ENCODE results near the gene HPCAL4. TPM values are rescaled to one million over a fixed set of nuclear protein-coding genes. Genes with fewer than 3 reads are reported as not detected.
A peak's percentile ranks its signal among the peaks of the same experiment; 100 is the strongest.

Gene HPCAL4
- total RNA-seq = not detected

DNA sequence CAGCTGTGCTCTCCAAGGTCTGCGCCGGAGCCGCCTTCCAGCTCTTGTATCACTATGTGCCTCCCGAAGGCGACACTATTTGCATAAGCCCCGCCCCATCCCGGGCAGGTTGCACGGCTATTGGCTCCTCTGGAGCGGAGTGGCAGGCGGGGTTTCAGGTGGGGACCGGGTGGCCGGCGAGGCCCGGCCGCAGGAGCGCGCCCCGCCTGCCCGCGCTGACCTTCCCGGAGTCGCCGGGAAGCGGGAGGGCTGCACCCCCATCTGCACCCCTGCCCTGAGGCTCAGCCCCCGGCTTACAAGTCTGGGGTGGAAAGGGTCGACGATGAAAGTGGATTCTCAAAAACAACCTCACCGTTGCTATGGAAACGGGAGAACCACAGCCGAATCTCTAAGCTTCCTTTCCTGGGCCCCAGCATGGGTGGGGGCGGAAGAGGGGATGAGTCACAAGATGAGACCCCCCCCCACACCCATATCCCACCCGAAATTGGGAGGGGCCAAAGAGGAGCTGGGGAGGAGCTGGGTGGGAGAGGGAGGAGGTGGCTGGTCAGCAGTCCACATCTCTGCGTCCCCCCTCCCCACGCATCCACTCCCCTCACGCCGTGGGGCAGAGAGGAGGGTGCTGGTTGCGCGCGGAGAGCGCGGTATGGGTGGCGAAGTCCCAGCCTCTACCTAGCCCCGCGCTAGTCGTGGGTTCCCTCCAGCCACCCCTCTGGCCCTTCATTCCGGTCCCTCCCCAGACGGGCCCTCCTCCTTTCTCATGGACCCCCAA is at the start of gene HPCAL4:
Gene HPCAL4, minus strand, starts transcription at position 51 of the 769 bp plus-strand sequence. CDS start 6,830 bp downstream, outside the sequence.
- Histone ChIP-seq H3K4me3 (peak within 1 kb of the TSS; percentile 4 to 49 (median 30)), H3K4me1 (peaks cover 0 to 22% (median 17%) of the 10 kb centered on the region in 4 donors), H3K36me3 (no peaks in the 10 kb centered on the region), H3K9me3 (no peaks in the 10 kb centered on the region), H3K27ac (no peak within 1 kb of the TSS), H3K27me3 (peaks cover 5 to 76% of the 10 kb centered on the region in 2 donors)
- peak; percentile 59 to 66 for DNase-seq (ENCODE audit: low spot score in 2 of 2)
- TF ChIP-seq POLR2A (IDR thresholded peaks at IDR 0.05) (no peak), EP300 (IDR thresholded peaks at IDR 0.05) (no peak)
- WGBS, 2 donors = 1% methylated on average over 18 to 33 of the region's 47 CpGs

DNA sequence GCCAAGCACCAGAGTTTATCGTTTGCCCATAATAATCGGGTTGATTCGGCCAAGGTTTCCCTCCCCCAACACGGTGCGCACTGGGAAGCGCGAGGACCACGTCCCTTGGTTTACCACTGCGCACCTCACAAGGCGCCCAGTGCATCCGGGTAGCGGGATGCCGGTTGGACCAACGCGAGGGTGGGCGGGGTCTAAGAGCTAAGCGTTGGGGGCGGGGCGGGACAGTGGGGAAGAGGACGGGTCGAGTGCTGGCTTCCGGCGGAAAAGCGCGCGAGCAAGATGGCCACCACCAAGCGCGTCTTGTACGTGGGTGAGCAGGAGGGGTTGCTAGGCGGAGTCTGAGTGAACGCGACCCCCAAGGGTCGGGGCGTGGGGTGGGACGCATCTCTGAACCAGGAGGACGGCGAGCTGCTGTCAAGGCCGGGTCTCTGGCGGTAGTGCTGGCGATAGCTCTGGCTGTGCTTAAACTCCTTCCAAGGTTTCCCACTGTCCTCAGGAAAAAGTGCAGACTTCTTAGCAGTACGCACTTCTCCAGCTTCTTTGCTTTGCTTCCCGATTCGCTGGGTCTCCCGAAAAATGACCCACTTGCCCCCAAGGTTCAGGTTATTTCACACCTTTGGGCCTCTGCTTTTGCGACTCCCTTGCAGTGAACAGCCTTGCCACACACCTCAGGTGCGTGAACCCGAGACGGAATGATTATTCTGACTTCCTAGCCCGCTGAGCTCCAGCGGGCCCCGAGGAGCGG is 47.6 kb upstream of the HPCAL4 start, which contains the start of gene PPIE:
Gene PPIE, plus strand, starts transcription at position 261 of the 745 bp plus-strand sequence. Its CDS starts 19 bp downstream, at position 280.
- peak within 1 kb of the TSS; percentile 76 to 84 (median 80) for H3K4me3 ChIP-seq
- peaks cover 0 to 12% of the 10 kb centered on the region in 2 donors for H3K27me3 ChIP-seq
- peak within 1 kb of the TSS; percentile 64 to 88 (median 86) for H3K27ac ChIP-seq
- H3K36me3 ChIP-seq = peaks cover 0 to 32% (median 3%) of the 10 kb centered on the region in 3 donors
- no peaks in the 10 kb centered on the region for H3K9me3 ChIP-seq
- WGBS, 2 donors = 1 to 2% methylated on average over 40 to 41 of the region's 52 CpGs
- DNase-seq (ENCODE audit: low spot score in 2 of 2) = peak; percentile 92 to 96
- TF ChIP-seq, protein P1, sequence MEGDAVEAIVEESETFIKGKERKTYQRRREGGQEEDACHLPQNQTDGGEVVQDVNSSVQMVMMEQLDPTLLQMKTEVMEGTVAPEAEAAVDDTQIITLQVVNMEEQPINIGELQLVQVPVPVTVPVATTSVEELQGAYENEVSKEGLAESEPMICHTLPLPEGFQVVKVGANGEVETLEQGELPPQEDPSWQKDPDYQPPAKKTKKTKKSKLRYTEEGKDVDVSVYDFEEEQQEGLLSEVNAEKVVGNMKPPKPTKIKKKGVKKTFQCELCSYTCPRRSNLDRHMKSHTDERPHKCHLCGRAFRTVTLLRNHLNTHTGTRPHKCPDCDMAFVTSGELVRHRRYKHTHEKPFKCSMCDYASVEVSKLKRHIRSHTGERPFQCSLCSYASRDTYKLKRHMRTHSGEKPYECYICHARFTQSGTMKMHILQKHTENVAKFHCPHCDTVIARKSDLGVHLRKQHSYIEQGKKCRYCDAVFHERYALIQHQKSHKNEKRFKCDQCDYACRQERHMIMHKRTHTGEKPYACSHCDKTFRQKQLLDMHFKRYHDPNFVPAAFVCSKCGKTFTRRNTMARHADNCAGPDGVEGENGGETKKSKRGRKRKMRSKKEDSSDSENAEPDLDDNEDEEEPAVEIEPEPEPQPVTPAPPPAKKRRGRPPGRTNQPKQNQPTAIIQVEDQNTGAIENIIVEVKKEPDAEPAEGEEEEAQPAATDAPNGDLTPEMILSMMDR (IDR thresholded peaks at IDR 0.05) = no peak
- peak in 1 of 2 donors; percentile 81 for TF ChIP-seq EP300 (IDR thresholded peaks at IDR 0.05)
- peak in 1 of 2 donors; percentile 46 for TF ChIP-seq POLR2A (IDR thresholded peaks at IDR 0.05)
- peaks cover 0 to 24% (median 8%) of the 10 kb centered on the region in 4 donors for H3K4me1 ChIP-seq

DNA sequence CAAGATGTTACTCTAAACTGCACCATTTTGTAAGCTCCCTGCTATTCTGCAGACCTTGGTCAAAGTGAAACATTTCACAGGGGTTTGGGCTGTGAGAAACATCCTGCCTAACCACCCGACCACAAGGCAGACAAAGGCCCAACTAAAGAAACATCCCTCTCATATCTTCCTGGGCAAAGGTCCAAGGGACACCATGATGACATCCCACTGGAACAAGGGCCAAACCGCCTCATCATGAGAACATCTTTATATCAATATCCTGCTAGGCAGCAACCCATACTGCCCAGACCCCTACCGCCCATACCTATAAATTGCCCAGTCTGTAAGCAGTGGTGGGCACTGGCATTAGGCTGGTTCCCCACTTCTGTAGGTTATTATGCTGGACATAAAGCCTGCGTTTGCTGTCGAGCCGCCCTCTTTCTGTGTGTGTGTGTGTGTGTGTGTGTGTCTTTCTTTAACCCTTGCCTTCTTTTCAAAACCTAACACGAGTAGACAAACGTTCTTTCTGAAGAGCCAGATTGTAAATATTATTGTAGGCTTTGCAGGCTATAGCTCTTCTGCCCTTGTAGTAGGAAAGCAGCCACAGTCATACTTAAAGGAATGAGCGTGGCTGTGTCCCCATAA is 46.4 kb upstream of the HPCAL4 start:
- H3K4me1 ChIP-seq = peaks cover 0 to 24% (median 8%) of the 10 kb centered on the region in 4 donors
- WGBS, 2 donors = 64 to 71% methylated on average over 9 of the region's 9 CpGs
- H3K27me3 ChIP-seq = peaks cover 0 to 23% of the 10 kb centered on the region in 2 donors
- H3K9me3 ChIP-seq = no peaks in the 10 kb centered on the region
- H3K36me3 ChIP-seq = peaks cover 0 to 21% (median 3%) of the 10 kb centered on the region in 3 donors
- no peak for TF ChIP-seq EP300 (IDR thresholded peaks at IDR 0.05)
- TF ChIP-seq, protein P1 (IDR thresholded peaks at IDR 0.05) = no peak
- no peak for TF ChIP-seq POLR2A (IDR thresholded peaks at IDR 0.05)
- no peak overlapping the region for H3K27ac ChIP-seq
- no peak for DNase-seq (ENCODE audit: low spot score in 2 of 2)
- H3K4me3 ChIP-seq = no peak overlapping the region

DNA sequence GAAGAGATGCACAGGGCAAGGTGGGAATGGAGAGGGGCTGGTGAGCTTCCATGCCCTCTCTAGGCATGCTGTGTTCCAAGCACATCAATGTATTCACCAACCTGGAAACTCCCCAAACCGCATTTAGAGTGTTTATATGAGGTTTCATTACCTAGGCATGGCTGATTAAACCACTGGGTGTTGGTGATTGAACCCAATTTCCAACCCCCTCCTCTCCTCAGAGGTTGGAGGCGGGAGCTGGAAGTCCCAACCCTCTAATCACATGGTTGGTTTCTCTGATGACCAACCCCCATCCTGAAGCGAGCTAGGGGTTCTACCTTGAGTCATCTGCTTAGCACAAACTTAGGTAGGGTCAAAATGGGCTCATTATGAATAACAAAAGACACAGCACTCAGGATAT is 44.5 kb upstream of the HPCAL4 start:
- peaks cover 0 to 23% (median 8%) of the 10 kb centered on the region in 4 donors for H3K4me1 ChIP-seq
- no peak overlapping the region for H3K4me3 ChIP-seq
- peaks cover 0 to 6% (median 0%) of the 10 kb centered on the region in 3 donors for H3K36me3 ChIP-seq
- WGBS, 2 donors = 65 to 68% methylated on average over 3 of the region's 3 CpGs
- H3K27me3 ChIP-seq = peaks cover 0 to 37% of the 10 kb centered on the region in 2 donors
- no peak overlapping the region for H3K27ac ChIP-seq
- no peaks in the 10 kb centered on the region for H3K9me3 ChIP-seq
- no peak for DNase-seq (ENCODE audit: low spot score in 2 of 2)
- TF ChIP-seq, protein P1 (IDR thresholded peaks at IDR 0.05) = no peak
- TF ChIP-seq EP300 (IDR thresholded peaks at IDR 0.05) (no peak), POLR2A (IDR thresholded peaks at IDR 0.05) (no peak)

DNA sequence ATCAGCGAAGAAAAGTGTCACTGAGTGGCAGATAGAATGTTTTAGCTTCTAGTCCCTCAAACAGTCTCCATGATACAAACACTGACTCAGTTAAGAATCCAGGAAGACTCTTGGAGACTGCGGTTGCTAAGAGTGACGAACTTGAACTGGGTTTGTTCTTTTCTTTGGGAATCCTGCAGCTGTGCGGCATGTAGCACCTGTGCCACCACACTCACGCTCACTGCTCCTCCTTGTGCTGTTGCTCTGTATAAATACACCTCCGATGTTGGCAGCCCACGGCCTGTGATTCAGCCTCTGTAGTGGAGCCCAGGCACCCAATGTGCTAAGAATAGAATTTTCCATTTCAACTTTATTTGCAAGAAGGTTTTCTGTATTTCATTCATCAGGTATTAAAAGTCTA is 41.9 kb upstream of the HPCAL4 start:
- Histone ChIP-seq H3K27me3 (peaks cover 0 to 61% of the 10 kb centered on the region in 2 donors), H3K4me3 (no peak overlapping the region), H3K4me1 (peaks cover 0 to 2% (median 0%) of the 10 kb centered on the region in 4 donors), H3K36me3 (no peaks in the 10 kb centered on the region), H3K27ac (no peak overlapping the region), H3K9me3 (no peaks in the 10 kb centered on the region)
- DNase-seq (ENCODE audit: low spot score in 2 of 2) = no peak
- whole genome bisulfite sequencing, 2 donors = 71 to 75% methylated on average over 7 of the region's 7 CpGs
- TF ChIP-seq, protein P1 (IDR thresholded peaks at IDR 0.05) = no peak
- TF ChIP-seq POLR2A (IDR thresholded peaks at IDR 0.05) = no peak
- TF ChIP-seq EP300 (IDR thresholded peaks at IDR 0.05) = no peak

All from tibial nerve (tissue), 4 donors.